Uterus (tissue), 4 donors: ENCODE measurements around the gene CKAP2L. TPM values are rescaled to one million over a fixed set of nuclear protein-coding genes. Genes with fewer than 3 reads are reported as not detected.

ENCODE experiments used
- DNase-seq, 2 donors: peaks; one replicate each; pipeline ENCODE4 v3.0.0-alpha.2; 2019 to 2020
- H3K27ac ChIP-seq, 2 donors: fragments of 200-600 bp; sonication (generic); 1 replicate in 1 of 2; 2 replicates in 1 of 2; pipeline ENCODE4 v1.5.1; 2016 to 2018
- H3K27me3 ChIP-seq, 2 donors: fragments of 200-600 bp; sonication (generic); one replicate each; pipeline ENCODE4 v1.5.1; 2018 to 2019; ENCODE audit warnings: control low read depth in 1 of 2
- H3K36me3 ChIP-seq, 2 donors: fragments of 200-600 bp; sonication (generic); one replicate each; pipeline ENCODE4 v1.5.1; 2019; ENCODE audit warnings: control low read depth in 1 of 2
- H3K4me1 ChIP-seq, 2 donors: fragments of 200-600 bp; sonication (generic); one replicate each; pipeline ENCODE4 v1.5.1; 2018 to 2019; ENCODE audit warnings: control low read depth in 1 of 2
- H3K4me3 ChIP-seq, 2 donors: fragments of 200-600 bp; sonication (generic); 1 replicate in 1 of 2; 2 replicates in 1 of 2; pipeline ENCODE4 v1.5.1; 2018 to 2019; ENCODE audit warnings: mild to moderate bottlenecking in 1 of 2
- H3K9me3 ChIP-seq, 2 donors: fragments of 200-600 bp; sonication (generic); one replicate each; pipeline ENCODE4 v1.5.1; 2019; ENCODE audit warnings: control low read depth in 1 of 2
- POLR2A ChIP-seq, 2 donors: fragments of 450-650 bp; IDR thresholded peaks; one replicate each; pipeline ENCODE4 v1.6.1; 2016; ENCODE audit warnings: antibody characterized with exemption in 2 of 2, mild to moderate bottlenecking in 1 of 2, moderate library complexity in 1 of 2
- intact Hi-C: fragments of 100-400 bp; cut with DNase I; formaldehyde crosslinking; loops from one replicate; pipeline ENCODE4 v1.15.1; 2023; ENCODE audit warnings: low total_unique reads
- total RNA-seq, 4 donors: library from RNA; depleted of rRNA in 3 of 4; stranded (reverse); fragments of >200 nt in 3 of 4; gene quantifications; one replicate each; pipeline versions ENCODE4 v1.1.0 to v1.2.4, GENCODE V29; 2014 to 2023
- TF ChIP-seq, protein P1 (sequence below), 4 experiments: fragments of 200-600 bp in 2 of 4; fragments of 450-650 bp in 2 of 4; sonication (generic) in 2 of 4; IDR thresholded peaks; one replicate each; pipeline ENCODE4 v1.5.1; 2016 to 2019; ENCODE audit warnings: antibody characterized with exemption in 4 of 4, mild to moderate bottlenecking in 2 of 4, moderate library complexity in 1 of 4
- donor health status: DM: yes; HTN: yes; CAD: no.

CKAP2L gene
- total RNA-seq, 4 donors from 2014 or later = 8.8 TPM; not detected in 3

- Histone ChIP-seq H3K27me3 (no peaks in the 10 kb centered on the region), H3K36me3 (no peaks in the 10 kb centered on the region), H3K27ac (no peak overlapping the region), H3K9me3 (no peaks in the 10 kb centered on the region), H3K4me3 (no peak overlapping the region), H3K4me1 (no peaks in the 10 kb centered on the region)
- no peak for DNase-seq
- TF ChIP-seq, protein P1, sequence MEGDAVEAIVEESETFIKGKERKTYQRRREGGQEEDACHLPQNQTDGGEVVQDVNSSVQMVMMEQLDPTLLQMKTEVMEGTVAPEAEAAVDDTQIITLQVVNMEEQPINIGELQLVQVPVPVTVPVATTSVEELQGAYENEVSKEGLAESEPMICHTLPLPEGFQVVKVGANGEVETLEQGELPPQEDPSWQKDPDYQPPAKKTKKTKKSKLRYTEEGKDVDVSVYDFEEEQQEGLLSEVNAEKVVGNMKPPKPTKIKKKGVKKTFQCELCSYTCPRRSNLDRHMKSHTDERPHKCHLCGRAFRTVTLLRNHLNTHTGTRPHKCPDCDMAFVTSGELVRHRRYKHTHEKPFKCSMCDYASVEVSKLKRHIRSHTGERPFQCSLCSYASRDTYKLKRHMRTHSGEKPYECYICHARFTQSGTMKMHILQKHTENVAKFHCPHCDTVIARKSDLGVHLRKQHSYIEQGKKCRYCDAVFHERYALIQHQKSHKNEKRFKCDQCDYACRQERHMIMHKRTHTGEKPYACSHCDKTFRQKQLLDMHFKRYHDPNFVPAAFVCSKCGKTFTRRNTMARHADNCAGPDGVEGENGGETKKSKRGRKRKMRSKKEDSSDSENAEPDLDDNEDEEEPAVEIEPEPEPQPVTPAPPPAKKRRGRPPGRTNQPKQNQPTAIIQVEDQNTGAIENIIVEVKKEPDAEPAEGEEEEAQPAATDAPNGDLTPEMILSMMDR (IDR thresholded peaks at IDR 0.05) = no peak
- TF ChIP-seq POLR2A (IDR thresholded peaks at IDR 0.05) = no peak
- intact Hi-C loops = no loop called here
Observed at GRCh38 chr2:112706170-112706664, 58.2 kb downstream of the CKAP2L start.

DNA sequence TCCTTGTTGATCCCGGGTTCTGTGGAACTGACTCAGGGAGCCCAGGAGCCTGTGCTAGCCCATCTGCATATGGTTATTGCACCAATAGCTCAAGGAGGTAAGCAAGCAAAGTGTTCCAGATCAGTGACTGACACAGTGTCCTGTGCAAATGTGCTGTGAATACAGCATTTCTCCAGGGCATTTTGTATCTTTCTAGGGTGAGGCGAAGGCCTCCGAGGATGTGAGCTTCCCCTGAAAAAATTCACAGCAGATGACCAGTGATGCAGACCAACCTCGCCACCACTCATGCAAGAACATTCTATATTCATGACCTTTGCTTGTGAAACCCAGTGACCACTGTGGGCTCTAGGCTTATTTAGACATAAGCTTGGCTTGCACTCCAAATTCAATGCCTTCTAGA, 58.8 kb downstream of the CKAP2L start:
- no peak overlapping the region for H3K4me3 ChIP-seq
- intact Hi-C loops = no loop called here
- no peak overlapping the region for H3K27ac ChIP-seq
- H3K27me3 ChIP-seq = no peaks in the 10 kb centered on the region
- H3K9me3 ChIP-seq = no peaks in the 10 kb centered on the region
- no peak for DNase-seq
- H3K4me1 ChIP-seq = no peaks in the 10 kb centered on the region
- no peaks in the 10 kb centered on the region for H3K36me3 ChIP-seq
- no peak for TF ChIP-seq POLR2A (IDR thresholded peaks at IDR 0.05)
- TF ChIP-seq, protein P1 (IDR thresholded peaks at IDR 0.05) = no peak

GRCh38 chr2:112703684-112704083, 60.7 kb downstream of the CKAP2L start:
- no peaks in the 10 kb centered on the region for H3K4me1 ChIP-seq
- no peak overlapping the region for H3K4me3 ChIP-seq
- H3K9me3 ChIP-seq = no peaks in the 10 kb centered on the region
- intact Hi-C loops = no loop called here
- no peaks in the 10 kb centered on the region for H3K27me3 ChIP-seq
- no peaks in the 10 kb centered on the region for H3K36me3 ChIP-seq
- TF ChIP-seq, protein P1 (IDR thresholded peaks at IDR 0.05) = no peak
- DNase-seq = no peak
- H3K27ac ChIP-seq = no peak overlapping the region

GRCh38 chr2:112701052-112701451, 63.4 kb downstream of the CKAP2L start:
- TF ChIP-seq, protein P1 (IDR thresholded peaks at IDR 0.05) = no peak
- no peak for TF ChIP-seq POLR2A (IDR thresholded peaks at IDR 0.05)
- intact Hi-C loops = no loop called here
- Histone ChIP-seq H3K27ac (no peak overlapping the region), H3K4me1 (no peaks in the 10 kb centered on the region), H3K36me3 (no peaks in the 10 kb centered on the region), H3K27me3 (no peaks in the 10 kb centered on the region), H3K9me3 (no peaks in the 10 kb centered on the region), H3K4me3 (no peak overlapping the region)
- DNase-seq = no peak

DNA sequence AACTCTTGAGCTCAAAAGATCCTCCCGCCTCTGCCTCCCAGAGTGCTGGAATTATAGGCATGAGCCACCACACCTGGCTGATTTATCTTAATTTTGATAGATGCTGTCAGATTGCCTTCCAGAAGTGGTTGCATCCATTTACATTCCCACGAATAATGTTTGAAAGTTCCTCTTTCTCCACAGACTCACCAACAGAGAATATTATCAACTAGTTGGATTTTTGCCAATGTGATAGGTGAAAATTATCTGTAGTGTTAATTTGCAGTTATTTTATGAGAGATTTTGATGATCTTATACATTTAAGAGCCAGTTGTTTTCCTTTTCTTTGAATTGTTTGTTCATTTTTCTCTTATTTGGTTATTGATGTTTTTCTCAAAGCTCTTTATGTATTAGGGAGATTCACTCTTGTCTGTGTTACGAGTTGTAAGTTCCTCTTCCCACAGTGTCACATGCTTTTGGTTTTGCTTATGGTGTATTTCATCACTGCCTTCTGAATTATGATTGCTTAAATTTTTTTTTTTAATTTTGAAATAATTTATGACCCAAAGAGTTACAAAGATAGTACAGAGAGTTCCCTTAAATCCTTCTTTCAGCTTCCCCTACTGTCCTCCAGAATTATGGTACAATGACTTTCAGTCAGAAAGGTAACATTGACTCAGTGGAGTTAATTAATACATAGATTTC, 64.3 kb downstream of the CKAP2L start:
- Histone ChIP-seq H3K36me3 (no peaks in the 10 kb centered on the region), H3K27ac (no peak overlapping the region), H3K4me1 (no peaks in the 10 kb centered on the region), H3K4me3 (no peak overlapping the region), H3K27me3 (no peaks in the 10 kb centered on the region), H3K9me3 (no peaks in the 10 kb centered on the region)
- intact Hi-C loops = no loop called here
- no peak for DNase-seq
- TF ChIP-seq POLR2A (IDR thresholded peaks at IDR 0.05) = no peak
- TF ChIP-seq, protein P1 (IDR thresholded peaks at IDR 0.05) = no peak
